CD4-positive, alpha-beta T cell treated with Interleukin-10 for 1 hour (primary cell): Measurements from ENCODE around the gene RPP25.

Source experiments
- DNase-seq: peaks from one replicate; pipeline ENCODE4 v3.0.0-alpha.2; 2020

Gene RPP25

DNA sequence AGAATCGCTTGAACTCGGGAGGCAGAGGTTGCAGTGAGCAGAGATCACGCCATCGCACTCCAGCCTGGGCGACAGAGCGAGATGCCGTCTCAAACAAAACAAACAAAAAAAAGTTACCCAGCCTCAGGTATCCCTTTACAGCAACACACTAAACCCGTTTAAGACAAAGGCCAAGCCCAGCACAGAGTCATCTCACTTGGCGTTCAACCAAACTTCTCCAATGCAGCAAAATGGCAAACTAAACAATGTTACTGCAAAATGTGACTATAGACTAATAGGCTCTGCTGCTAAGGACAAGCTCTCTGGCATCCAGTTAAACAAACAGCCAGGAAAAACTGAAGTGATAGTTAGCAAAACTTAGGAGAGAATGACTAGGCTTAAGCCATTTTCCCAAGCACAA lies 43.5 kb downstream of the RPP25 start:
- no peak for DNase-seq

DNA sequence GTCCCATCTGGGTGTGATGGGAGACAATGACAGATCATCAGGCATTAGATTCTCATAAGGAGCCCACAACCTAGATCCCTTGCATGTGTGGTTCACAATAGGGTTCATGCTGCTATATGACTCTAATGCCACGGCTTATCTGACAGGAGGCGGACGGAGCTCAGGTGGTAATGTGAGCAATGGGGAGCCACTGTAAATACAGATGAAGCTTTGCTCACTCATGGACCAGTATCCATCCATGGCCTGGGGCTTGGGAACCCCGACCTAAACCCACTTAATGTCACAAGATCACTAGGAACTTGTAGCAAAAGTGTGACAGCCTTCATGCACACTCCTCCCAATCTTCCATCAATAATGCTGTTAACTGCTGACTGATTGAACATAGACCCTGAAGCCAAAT lies 47.9 kb downstream of the RPP25 start:
- DNase-seq, result no peak

DNA sequence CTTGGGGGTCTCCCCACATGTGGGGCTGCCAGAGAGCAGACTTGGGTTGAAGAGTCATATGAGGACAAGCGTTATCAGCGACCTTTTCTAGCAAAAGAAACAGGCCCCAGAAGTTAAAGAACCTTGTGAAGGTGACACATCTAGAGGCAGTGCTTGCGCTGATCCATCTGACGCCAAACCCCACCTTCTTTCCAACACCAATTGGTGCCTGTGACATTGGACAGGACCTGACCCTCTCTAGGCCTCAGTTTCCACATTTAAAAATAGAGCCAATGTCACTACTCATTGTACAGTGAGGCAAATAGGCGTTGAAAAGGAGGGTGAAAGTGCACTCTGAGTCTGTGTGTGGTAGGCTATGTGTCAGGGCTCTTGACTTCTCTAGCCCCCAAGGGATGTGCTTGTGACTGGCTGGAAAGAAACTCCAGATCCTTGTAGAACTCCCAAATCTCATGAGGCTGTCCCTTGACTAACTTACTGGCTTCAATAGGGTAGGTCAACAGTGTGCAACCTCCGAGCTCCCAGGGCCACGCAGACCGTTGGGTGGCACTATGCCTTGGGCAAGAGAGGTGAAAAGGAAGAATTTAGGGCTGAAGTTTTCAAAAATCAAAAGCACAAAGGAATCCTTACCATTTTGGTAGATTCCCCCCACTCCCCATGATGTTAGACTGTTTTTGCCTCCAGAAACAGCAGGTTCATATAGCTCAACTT lies 49.3 kb downstream of the RPP25 start:
- DNase-seq, result no peak

DNA sequence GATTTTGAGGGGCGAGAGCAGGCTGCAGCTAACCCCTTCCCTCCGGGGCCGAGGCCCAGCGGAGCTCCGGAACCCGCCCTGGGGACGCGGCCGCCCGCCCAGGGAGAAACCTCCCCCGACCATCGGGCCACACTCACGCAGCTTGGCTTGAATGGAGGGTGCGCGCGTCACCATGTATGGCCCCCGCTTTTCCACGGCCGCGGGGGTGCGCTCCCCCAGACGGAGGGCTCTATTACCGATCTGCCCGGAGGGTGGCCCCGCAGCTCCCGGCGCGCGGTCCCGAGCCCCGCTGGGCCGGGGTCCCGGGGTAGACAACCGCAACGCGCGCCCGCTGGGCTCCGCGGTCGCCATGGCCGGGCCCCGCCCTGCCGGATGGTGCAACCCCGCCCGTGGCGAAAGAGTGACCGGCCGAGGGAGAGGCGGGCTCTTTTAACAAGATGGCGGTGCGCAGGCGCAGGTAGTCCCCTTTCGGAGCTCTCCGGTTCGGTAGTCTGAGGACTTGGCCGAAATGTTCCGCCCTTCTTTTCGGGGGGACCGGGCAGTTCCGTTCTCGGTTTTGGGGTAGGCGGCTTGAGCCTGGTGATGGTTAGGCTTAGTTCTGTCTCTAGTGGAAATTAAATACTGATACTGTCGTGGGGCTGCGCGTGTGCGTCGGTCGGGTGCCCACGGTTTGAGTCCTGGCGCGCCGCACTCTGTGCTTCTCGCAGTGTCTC lies 50.0 kb downstream of the RPP25 start, which contains the start of gene FAM219B:
TSS of gene FAM219B (minus strand) at position 402 of the 713 bp plus-strand sequence. CDS start at position 351, 51 bp downstream.
- DNase-seq, result peak; percentile 79

DNA sequence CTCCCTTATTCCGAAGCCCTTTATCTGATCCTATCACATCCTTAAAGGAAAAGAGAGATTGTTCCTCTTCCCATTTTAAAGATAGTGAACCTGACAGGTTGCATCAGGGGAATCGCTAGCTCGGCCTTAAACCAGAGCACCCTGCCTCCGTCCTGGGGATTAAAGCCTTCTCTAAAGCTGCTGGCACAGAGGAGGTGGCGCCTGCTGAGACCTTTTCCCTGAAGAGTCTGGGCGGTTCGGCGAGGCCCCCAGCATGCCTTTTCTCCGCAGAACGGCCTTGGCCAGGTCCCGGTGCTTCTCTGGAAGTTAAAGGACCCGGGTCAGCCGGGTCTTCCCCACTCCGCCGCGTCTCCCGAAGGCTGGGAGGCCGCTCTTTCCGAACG lies 50.5 kb downstream of the RPP25 start:
- DNase-seq, result peak; percentile 22
